Peyer's patch (tissue), 4 donors: ENCODE measurements around the gene ARHGAP15.

Source experiments
- POLR2A ChIP-seq, 2 donors: fragments of 450-650 bp; IDR thresholded peaks; one replicate each; pipeline ENCODE4 v1.5.1; 2017; ENCODE audit warnings: antibody characterized with exemption in 2 of 2, mild to moderate bottlenecking in 2 of 2, moderate library complexity in 2 of 2
- TF ChIP-seq, protein P1 (sequence below), 6 experiments: fragments of 450-650 bp in 4 of 6; fragments of 200-600 bp in 2 of 6; sonication (generic) in 1 of 6; IDR thresholded peaks; one replicate each; pipeline ENCODE4 v1.5.1; 2017 to 2019; ENCODE audit warnings: antibody characterized with exemption in 6 of 6, mild to moderate bottlenecking in 3 of 6, moderate library complexity in 1 of 6

GRCh38 chr2:143486976-143487375 is 357.8 kb downstream of the ARHGAP15 start:
- TF ChIP-seq, protein P1, sequence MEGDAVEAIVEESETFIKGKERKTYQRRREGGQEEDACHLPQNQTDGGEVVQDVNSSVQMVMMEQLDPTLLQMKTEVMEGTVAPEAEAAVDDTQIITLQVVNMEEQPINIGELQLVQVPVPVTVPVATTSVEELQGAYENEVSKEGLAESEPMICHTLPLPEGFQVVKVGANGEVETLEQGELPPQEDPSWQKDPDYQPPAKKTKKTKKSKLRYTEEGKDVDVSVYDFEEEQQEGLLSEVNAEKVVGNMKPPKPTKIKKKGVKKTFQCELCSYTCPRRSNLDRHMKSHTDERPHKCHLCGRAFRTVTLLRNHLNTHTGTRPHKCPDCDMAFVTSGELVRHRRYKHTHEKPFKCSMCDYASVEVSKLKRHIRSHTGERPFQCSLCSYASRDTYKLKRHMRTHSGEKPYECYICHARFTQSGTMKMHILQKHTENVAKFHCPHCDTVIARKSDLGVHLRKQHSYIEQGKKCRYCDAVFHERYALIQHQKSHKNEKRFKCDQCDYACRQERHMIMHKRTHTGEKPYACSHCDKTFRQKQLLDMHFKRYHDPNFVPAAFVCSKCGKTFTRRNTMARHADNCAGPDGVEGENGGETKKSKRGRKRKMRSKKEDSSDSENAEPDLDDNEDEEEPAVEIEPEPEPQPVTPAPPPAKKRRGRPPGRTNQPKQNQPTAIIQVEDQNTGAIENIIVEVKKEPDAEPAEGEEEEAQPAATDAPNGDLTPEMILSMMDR (IDR thresholded peaks at IDR 0.05), result no peak
- no peak for TF ChIP-seq POLR2A (IDR thresholded peaks at IDR 0.05)
